ENCODE measurements around the gene NKX3-2. TPM values are rescaled to one million over a fixed set of nuclear protein-coding genes. Genes with fewer than 3 reads are reported as not detected.

Gene NKX3-2
- total and polyA plus RNA-seq, 2 of the 4 experiments (the other 2 are of a cell fraction): 0.05 TPM; not detected in 1

- Histone ChIP-seq H3K27ac (ENCODE audit: insufficient read depth, low read length) (no peak overlapping the region), H4K20me1 (ENCODE audit: insufficient read depth, low read length) (peaks cover 5% of the 10 kb centered on the region), H3K79me1 (ENCODE audit: low read depth in 1 of 2, low read length in 2 of 2) (no peaks in the 10 kb centered on the region), H3K9ac (ENCODE audit: low read depth, low read length) (no peak overlapping the region), H3K4ac (ENCODE audit: low read depth, low read length) (no peak overlapping the region), H3K56ac (ENCODE audit: extremely low read depth, insufficient read depth, low read length) (no peak overlapping the region), H4K5ac (ENCODE audit: low read depth, low read length) (no peak overlapping the region), H2AFZ (replicated peaks; ENCODE audit: low read length, poor library complexity) (peak overlapping the region; percentile 86), H3K27me3 (ENCODE audit: control insufficient read depth, insufficient read depth, low read length) (peaks cover 83% of the 10 kb centered on the region), H3K23ac (ENCODE audit: low read depth, low read length) (no peak overlapping the region), H2BK5ac (ENCODE audit: low read depth, low read length, poor library complexity, severe bottlenecking) (no peak overlapping the region), H2BK120ac (ENCODE audit: low read depth, low read length) (no peak overlapping the region), H2BK20ac (ENCODE audit: low read depth, low read length) (no peak overlapping the region), H3K18ac (ENCODE audit: low read depth, low read length) (no peak overlapping the region), H2AK9ac (replicated peaks; ENCODE audit: low read depth, low read length, poor library complexity) (no peak overlapping the region), H3K9me3 (ENCODE audit: control insufficient read depth, insufficient read depth, low read length) (peaks cover 19% of the 10 kb centered on the region), H4K8ac (ENCODE audit: low read depth in 2 of 2, low read length in 2 of 2) (no peak overlapping the region), H2BK15ac (ENCODE audit: low read depth, low read length) (no peak overlapping the region), H3K36me3 (ENCODE audit: control insufficient read depth, insufficient read depth, low read length) (no peaks in the 10 kb centered on the region), H3K9me1 (ENCODE audit: insufficient read depth, low read length) (peaks cover 2% of the 10 kb centered on the region; the same call in 1 of the 2 replicates), H2AK5ac (ENCODE audit: low read depth, low read length) (no peak overlapping the region), H3K4me2 (ENCODE audit: low read depth, low read length) (peak overlapping the region; percentile 100; the same call in 1 of the 2 replicates), H3K14ac (replicated peaks; ENCODE audit: low read depth, low read length) (no peak overlapping the region), H3K4me1 (ENCODE audit: control insufficient read depth, insufficient read depth, low read length) (no peaks in the 10 kb centered on the region; the same call in 1 of the 2 replicates), H3K4me3 (ENCODE audit: insufficient read depth, low read depth, low read length) (no peak overlapping the region; the same call in 1 of the 2 replicates), H4K91ac (ENCODE audit: insufficient read depth, low read depth, low read length) (no peak overlapping the region)
- DNase-seq (no peak), ATAC-seq (ENCODE audit: low read depth) (no peak)
- WGBS, 2 experiments (ENCODE audit: extremely low coverage in 2 of 2, insufficient read length in 1 of 2): 47% methylated on average over 21 of the region's 30 CpGs; no CpG with 5 or more reads in 1 of the 2 experiments
- ChIA-PET CTCF (no interaction called here), POLR2A (ENCODE audit: unreplicated experiment) (no interaction called here)
- dilution Hi-C loops (cut with HindIII; ENCODE audit: low sequenced_read_pairs, unreplicated experiment) (no loop called here), in situ Hi-C loops (cut with MboI; ENCODE audit: low sequenced_read_pairs) (no loop called here), intact Hi-C loops (cut with micrococcal nuclease) (no loop called here)
- no peak for TF ChIP-seq MAZ (IDR thresholded peaks at IDR 0.05; ENCODE audit: borderline replicate concordance, low read depth, low read length)
- no TSS peak for BruUV-seq (replicated peaks)
These were observed 1.1 kb downstream of the NKX3-2 start for GRCh38 chr4:13543032-13543838.
